HG03521 (cell line): ENCODE data around the gene FAM181A.

Experiments
- ATAC-seq: cut with Tn5 transposase; IDR thresholded peaks from one replicate; pipeline ENCODE4 v1.9.1; 2021; ENCODE audit warnings: mild to moderate bottlenecking, moderate library complexity; ENCODE audit not compliant: unreplicated experiment

FAM181A gene

DNA sequence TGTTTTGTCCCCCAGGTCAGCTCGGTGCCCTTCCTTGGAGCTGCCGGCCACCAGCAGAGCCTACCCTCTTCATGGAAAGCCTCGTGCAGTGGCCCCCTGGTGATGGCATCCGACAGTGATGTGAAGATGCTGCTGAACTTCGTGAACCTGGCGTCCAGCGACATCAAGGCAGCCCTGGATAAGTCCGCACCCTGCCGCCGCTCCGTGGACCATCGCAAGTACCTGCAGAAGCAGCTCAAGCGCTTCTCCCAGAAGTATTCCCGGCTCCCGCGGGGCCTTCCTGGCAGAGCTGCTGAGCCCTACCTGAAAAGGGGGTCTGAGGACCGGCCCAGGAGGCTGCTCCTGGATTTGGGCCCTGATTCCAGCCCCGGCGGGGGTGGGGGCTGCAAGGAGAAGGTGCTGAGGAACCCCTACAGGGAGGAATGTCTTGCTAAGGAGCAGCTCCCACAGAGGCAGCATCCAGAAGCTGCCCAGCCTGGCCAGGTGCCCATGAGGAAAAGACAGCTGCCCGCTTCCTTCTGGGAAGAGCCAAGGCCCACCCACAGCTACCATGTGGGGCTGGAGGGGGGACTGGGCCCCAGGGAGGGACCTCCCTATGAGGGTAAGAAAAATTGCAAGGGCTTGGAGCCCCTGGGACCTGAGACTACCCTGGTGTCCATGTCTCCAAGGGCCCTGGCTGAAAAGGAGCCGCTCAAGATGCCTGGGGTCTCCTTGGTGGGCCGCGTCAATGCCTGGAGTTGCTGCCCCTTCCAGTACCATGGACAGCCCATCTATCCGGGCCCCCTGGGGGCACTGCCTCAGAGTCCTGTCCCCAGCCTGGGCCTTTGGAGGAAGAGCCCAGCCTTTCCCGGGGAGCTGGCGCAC, 1.3 kb downstream of the FAM181A start:
- no peak for ATAC-seq

- no peak for ATAC-seq
These were observed 1.9 kb downstream of the FAM181A start for GRCh38 chr14:93929048-93929535.

DNA sequence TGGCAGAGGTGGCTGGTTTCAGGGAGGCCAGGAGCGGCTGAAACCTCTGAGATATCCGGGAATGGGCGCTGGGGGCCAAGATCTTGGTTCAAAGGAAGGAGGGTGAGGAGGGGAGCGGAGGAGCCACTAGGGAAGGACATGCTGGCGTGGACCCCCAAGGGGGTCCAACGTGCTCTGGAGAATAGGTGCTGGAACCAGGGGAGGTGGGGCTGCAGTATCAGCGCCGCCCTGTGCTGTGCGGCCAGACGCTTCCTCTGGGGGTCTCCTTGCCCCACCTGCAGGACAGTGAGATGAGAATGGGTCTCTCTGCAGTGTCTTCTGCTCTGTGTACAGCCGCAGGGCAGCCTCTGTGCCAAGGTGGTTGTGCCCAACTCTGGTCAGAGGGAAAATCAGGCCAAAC, 2.5 kb downstream of the FAM181A start:
- no peak for ATAC-seq

DNA sequence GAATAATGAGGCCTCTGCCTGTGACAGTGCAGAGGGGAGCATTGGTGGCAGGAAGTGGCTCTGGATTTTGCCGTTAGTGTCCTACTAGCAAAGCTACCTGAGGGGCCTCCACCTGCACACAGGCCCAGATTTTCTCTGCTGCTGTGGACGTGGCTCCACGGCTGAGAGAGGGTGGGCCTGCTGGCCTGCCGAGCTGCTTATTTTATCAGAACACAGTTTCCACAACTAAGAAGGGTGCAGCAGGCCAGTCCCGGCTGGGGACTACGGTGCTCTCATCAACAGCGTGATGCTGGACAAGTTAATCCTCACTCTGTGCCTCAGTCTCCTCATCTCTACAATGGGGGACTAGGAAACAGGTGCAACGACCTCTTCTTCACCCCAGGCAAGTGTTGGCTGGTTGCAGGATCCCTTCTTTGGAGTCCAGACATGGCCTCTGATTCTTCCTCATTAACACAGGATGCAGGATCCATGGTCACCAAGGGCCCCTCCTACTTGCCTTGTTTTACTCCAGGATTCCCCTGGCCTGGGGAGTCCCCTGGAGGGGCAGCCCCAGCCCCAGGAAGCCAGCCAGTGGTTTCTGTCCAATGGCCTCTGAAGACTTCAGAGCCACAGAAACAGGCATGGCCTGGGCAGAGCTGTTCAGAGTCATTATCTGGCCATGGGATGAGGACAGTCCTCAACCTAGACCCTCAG, 3.3 kb downstream of the FAM181A start:
- no peak for ATAC-seq

- no peak for ATAC-seq
These were observed 3.8 kb downstream of the FAM181A start for GRCh38 chr14:93930989-93931307.

- ATAC-seq = no peak
These were observed 5.5 kb downstream of the FAM181A start for GRCh38 chr14:93932642-93933041.

DNA sequence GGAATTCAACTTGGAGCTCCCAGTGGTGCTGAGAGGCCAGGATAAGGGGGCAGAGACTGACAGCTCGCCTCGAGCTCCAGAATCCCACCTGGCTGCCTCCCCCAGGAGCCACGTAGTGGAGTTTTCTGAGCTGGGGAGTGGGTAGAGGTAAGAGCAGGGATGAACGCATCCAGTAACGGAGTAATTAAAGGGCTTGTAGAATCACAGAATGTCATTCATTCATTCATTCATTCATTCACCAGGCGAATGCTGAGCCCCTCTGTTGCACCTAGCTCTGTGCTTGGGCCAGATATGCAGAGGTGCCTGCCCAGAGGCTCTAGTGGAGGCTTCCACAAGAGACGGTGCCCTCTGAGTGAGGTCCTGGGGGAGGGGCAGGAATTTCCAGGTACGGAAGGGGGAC, 8.1 kb downstream of the FAM181A start:
- ATAC-seq = no peak

DNA sequence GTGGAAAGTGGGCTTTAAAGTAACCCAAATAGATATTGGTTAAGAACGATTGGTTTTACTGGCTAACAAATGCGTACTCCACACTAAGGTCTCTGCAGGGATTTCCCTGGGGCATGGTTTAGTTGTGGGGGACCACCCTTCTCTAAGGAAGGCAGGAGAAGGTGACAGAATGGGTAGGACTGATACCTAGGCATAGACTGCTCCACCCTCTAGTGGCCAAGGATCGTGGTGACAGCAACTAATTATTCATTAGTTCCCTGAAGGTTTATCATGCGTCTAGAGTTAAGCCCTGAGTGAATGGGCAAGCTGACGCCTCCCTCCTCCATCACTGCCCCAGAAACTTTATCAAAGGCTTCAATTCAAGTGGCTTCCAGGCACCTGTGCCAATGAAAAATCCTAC, 9.1 kb downstream of the FAM181A start:
- no peak for ATAC-seq

DNA sequence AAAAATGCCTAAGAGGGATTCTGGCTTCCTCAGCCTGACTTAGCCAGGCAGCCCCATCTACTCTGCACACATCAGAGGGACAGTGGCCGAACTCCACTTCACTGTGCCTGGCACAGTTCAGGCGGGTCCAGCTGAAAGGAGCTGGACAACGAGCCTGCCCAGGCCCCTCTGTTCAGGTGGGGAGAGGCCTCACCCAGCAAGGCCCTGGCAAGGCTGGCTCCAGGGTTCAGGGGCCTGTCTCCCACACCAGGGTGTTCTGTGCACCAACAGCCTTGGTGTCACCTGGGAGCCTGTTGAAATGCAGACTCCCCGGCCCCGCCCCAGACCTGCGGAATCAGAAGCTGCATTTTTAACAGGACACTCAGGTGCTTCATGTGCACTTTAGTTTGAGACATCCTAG, 9.8 kb downstream of the FAM181A start:
- ATAC-seq = no peak

DNA sequence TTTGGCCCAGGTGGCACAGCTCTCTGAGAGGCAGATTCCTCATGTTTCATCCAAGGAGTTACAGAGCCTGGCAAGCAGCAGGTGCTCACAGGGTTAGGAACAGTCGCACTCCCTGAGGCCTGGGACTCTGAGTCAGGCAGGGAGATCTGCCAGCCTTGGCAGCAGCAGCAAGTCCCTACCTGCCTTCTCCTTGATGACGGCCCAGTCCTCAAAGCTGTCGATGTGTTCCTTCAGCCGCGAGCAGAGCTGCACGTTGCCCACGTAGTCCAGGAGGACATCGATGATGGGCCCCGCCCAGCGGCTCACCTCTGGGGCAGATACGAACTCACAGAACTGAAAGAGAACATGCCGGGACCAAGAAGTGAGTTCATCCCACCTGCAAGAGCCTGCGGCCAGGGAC, 10.4 kb downstream of the FAM181A start:
- no peak for ATAC-seq

GRCh38 chr14:93938751-93939303, 11.7 kb downstream of the FAM181A start:
- no peak for ATAC-seq

DNA sequence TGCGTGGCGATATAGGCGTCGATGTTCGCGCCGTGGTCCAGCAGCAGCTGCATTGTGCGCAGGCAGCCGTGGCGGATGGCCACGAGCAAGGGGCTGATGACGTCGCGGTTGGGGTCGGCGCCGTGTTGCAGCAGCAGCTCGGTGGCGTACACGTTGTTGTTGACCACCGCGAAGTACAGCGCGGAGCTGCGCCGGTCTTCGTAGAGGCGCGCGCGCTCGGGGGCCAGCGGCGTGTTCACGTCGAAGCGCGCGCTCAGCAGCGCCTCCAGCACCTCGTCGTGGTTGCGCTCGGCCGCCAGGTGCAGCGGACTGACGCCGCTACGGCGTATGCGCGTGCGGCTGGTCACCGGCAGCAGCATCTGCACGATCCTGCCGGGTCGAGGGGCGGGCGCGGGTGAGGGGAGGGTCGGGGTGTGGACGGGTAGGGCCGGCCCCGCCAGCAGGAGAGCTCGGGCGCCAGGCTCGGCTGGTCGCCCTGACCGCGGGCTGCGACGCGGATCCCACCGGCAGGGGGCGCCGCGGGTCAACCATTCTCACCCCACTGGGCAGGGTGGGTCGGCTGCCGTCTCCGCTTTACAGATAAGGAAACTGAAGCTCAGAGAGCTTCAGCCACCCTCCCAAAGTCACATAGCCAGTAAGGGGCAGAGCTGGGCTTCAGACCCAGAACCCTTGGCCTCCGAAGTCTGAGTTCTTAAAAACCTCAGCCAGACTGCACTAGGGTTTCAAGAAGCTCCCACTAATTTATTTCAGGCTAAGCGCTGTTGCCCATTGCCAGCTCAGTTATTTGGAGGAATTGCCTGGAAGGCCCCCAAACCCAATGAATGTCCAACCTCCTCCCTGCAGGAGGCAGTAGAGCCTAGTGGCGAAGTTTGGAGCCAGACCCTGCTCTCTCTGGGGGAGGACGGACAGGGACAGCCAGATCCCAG, 12.4 kb downstream of the FAM181A start:
- peak; percentile 89 for ATAC-seq

- ATAC-seq = no peak
These were observed 13.3 kb downstream of the FAM181A start for GRCh38 chr14:93940437-93940836.

GRCh38 chr14:93941293-93941910, 14.3 kb downstream of the FAM181A start:
- ATAC-seq = no peak

DNA sequence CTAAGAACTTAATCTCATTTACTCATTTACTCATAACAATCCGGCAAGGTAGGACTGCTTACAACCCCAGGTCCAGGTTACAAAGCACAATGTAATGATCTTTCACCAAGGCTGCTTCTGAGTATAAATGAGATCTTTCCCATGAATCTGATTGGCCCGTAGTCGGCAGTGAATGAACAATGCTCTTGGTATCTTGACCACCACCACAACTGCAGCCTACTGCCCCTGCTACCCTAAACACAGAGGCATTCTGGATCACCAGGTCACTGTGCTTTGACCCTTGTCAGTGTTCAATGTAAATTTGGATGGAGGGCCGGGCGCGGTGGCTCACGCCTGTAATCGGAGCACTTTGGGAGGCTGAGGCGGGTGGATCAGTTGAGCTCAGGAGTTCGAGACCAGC, 15.9 kb downstream of the FAM181A start:
- no peak for ATAC-seq

GRCh38 chr14:93943930-93944329, 16.8 kb downstream of the FAM181A start:
- no peak for ATAC-seq

GRCh38 chr14:93944348-93945069, 17.4 kb downstream of the FAM181A start:
- ATAC-seq = no peak

DNA sequence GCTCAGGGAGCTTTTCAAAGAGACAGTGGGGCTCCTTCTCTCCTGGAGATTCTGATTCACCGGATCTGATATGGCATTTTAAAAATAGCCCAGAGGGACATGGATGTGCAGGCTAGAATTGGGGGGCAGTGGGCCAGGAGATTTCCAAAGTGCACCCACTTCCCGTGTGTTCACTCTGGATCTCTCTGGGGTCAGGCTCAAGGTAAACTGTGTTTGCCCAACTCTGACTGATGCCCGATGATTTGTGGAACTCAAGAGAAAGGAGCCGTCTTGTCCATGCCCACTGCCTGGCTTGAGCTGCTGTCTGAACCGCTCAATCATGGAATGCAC, 17.9 kb downstream of the FAM181A start:
- ATAC-seq = no peak

- no peak for ATAC-seq
These were observed 19.0 kb downstream of the FAM181A start for GRCh38 chr14:93946104-93946503.

- no peak for ATAC-seq
These were observed 19.5 kb downstream of the FAM181A start for GRCh38 chr14:93946541-93947090.
